IPS-NIHi11 (cell line): ENCODE measurements around the gene PANX2.

Source experiments
- DNase-seq: peaks from one replicate; pipeline ENCODE4 v3.0.0; 2012; ENCODE audit warnings: mixed read lengths, low spot score

Gene PANX2

GRCh38 chr22:50211147-50211546 lies 40.6 kb downstream of the PANX2 start:
- no peak for DNase-seq

GRCh38 chr22:50213263-50213662 lies 42.7 kb downstream of the PANX2 start:
- DNase-seq = no peak

- no peak for DNase-seq
These were observed 44.9 kb downstream of the PANX2 start for GRCh38 chr22:50215297-50216054.

GRCh38 chr22:50216055-50216683 lies 45.6 kb downstream of the PANX2 start:
- no peak for DNase-seq

GRCh38 chr22:50216684-50217520 lies 46.4 kb downstream of the PANX2 start:
- DNase-seq = no peak

GRCh38 chr22:50217543-50218152 lies 47.1 kb downstream of the PANX2 start:
- DNase-seq = no peak

GRCh38 chr22:50218153-50218995 lies 47.8 kb downstream of the PANX2 start:
- no peak for DNase-seq

- DNase-seq = peak; percentile 95
These were observed 48.6 kb downstream of the PANX2 start for GRCh38 chr22:50218996-50219727.

GRCh38 chr22:50219800-50220602 lies 49.5 kb downstream of the PANX2 start:
- no peak for DNase-seq

GRCh38 chr22:50220603-50221409 lies 50.3 kb downstream of the PANX2 start:
- no peak for DNase-seq

- no peak for DNase-seq
These were observed 51.1 kb downstream of the PANX2 start for GRCh38 chr22:50221410-50222300.

- DNase-seq = no peak
These were observed 52.0 kb downstream of the PANX2 start for GRCh38 chr22:50222508-50222907.

- DNase-seq = no peak
These were observed 53.5 kb downstream of the PANX2 start for GRCh38 chr22:50224071-50224470.

GRCh38 chr22:50225200-50225969 lies 54.9 kb downstream of the PANX2 start:
- no peak for DNase-seq

GRCh38 chr22:50226063-50226874 lies 55.7 kb downstream of the PANX2 start:
- DNase-seq = no peak

- no peak for DNase-seq
These were observed 56.3 kb downstream of the PANX2 start for GRCh38 chr22:50226875-50227165.
